OCI-LY7 (cell line): Measurements from ENCODE around the gene MYCT1.

Experiments used
- EZH2phosphoT487 ChIP-seq: fragments of 200-600 bp; sonication (generic); IDR thresholded peaks from 2 replicates; pipeline ENCODE4 v1.6.1; 2018; ENCODE audit warnings: low read depth, borderline replicate concordance, mild to moderate bottlenecking, mixed run types, antibody characterized with exemption, low read length, moderate library complexity, mixed read lengths
- TF ChIP-seq, protein P1 (sequence below): fragments of 200-600 bp; sonication (generic); conservative IDR thresholded peaks from 2 replicates; pipeline ENCODE4 v1.5.1; 2014; ENCODE audit warnings: mild to moderate bottlenecking, antibody characterized with exemption, low read length, moderate library complexity, mixed read lengths

- TF ChIP-seq, protein P1, sequence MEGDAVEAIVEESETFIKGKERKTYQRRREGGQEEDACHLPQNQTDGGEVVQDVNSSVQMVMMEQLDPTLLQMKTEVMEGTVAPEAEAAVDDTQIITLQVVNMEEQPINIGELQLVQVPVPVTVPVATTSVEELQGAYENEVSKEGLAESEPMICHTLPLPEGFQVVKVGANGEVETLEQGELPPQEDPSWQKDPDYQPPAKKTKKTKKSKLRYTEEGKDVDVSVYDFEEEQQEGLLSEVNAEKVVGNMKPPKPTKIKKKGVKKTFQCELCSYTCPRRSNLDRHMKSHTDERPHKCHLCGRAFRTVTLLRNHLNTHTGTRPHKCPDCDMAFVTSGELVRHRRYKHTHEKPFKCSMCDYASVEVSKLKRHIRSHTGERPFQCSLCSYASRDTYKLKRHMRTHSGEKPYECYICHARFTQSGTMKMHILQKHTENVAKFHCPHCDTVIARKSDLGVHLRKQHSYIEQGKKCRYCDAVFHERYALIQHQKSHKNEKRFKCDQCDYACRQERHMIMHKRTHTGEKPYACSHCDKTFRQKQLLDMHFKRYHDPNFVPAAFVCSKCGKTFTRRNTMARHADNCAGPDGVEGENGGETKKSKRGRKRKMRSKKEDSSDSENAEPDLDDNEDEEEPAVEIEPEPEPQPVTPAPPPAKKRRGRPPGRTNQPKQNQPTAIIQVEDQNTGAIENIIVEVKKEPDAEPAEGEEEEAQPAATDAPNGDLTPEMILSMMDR, result no peak
- TF ChIP-seq EZH2phosphoT487, result no peak
Measured at GRCh38 chr6:152682141-152682540, 15.6 kb upstream of the MYCT1 start.
